NOMO-1 treated with dmso at 0.1 percent for 144 hours (cell line): ENCODE measurements around the gene PSIP1.
A peak's percentile ranks its signal among the peaks of the same experiment; 100 is the strongest.
"Not testable (repeated sequence)": the region's sequence is repeated elsewhere in the genome, so short reads cannot be mapped to it uniquely, and the experiment has no call there.

ENCODE experiments used
- DNase-seq: peaks from one replicate; lab custom pipeline; 2025; ENCODE audit not compliant: unreplicated experiment; lab: John Stamatoyannopoulos, UW

PSIP1 gene

GRCh38 chr9:15438891-15439290 lies 71.9 kb downstream of the PSIP1 start:
- no peak for DNase-seq

DNA sequence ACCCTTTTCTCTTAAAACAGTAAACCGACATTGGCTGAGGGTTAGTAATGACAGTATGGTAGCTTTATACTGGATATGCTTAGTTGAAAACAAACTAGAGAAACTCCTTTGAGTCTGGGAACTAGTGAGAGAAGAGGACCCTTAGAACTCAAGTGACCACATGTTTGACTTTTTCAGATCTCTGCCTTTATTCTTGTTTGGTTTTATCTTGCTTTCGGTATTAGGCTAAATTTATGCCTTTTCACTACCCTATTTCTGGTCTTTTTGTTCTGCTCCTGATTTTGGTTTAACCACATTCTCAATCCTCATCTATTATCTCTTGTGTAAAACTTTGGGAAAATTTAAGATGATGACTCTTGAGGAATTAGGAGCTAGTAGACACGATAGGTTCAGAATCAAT lies 77.1 kb downstream of the PSIP1 start:
- DNase-seq: no peak

DNA sequence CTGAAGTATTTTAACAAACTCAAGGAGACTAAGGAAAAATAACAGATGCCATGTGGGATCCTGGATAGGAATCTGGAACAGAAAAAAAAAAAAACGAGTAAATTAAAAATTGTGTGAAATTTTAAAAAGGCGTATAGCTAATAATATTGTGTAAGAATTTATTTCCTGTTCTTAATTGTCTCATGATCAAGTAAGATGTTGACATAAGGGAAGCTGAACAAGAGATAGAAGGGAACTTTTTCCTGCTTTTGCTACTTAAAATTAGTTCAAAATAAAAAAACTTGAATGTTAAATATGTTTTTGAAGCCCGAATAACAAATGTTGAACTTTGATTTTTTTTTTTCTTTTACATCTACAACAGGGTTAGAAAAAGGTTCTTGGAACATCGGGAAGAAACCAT lies 77.6 kb downstream of the PSIP1 start:
- no peak for DNase-seq

- DNase-seq: no peak
Observed at GRCh38 chr9:15430920-15431844, 79.6 kb downstream of the PSIP1 start.

GRCh38 chr9:15427702-15428101 lies 83.1 kb downstream of the PSIP1 start:
- DNase-seq: not testable (repeated sequence)

DNA sequence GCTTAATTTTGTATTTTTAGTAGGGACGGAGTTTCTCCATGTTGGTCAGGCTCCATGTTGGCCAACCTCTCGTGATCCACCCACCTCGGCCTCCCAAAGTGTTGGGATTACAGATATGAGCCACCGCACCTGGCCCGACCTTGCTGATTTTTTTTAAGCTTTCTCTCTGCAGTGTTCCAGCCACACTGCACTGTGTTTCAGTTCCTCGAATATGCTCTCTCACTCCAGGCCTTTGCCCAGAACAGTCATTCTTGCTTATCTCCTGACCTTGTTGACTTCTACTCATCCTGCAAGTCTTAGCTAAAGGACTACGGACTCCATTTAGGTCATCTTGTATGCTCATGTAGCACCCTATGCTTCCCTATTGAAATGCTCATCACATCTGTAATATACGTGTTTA lies 84.8 kb downstream of the PSIP1 start:
- DNase-seq: no peak

DNA sequence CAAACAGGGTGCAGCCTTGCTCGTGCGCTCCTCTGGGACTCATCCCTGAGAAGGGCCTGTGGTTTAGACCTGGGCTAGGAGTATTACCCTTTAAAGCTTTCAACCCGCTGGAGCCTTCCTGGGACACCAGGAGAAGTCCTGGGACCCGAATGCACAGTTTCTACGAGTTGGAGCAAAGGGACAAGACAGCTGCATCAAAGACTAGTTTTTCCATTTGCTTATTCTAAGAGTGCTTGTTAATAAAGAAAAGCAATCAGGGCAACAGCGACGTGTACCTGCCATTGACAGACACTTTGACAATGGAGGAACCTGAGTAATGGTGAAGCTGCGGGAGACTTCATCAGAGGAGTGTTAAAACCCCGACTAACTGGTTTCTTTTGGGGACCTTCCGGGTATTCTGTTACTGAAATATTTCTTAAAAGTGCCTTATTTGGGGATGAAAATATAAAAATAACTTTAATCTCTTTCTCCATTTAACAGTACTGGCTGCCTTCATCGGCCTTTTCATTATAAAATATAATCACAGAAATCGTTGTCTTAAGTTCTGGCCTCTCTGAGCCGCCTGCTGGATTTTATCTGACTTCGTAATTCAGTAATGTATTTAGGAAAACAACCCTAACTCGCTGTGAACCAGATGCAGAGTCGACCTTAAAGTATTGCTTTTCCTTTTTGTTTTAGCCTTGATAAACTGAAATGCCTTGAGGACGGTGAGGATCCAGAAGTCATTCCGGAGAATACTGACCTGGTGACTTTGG lies 87.4 kb downstream of the PSIP1 start:
- no peak for DNase-seq

GRCh38 chr9:15422372-15423230 lies 88.2 kb downstream of the PSIP1 start, which contains the start of gene SNAPC3:
Gene SNAPC3, plus strand, starts transcription at chr9:15422876. Its CDS starts 4 bp downstream, at chr9:15422880.
- peak; percentile 85 for DNase-seq

GRCh38 chr9:15421990-15422371 lies 88.8 kb downstream of the PSIP1 start:
- no peak for DNase-seq

- DNase-seq: no peak
Observed at GRCh38 chr9:15421532-15421931, 89.2 kb downstream of the PSIP1 start.

- no peak for DNase-seq
Observed at GRCh38 chr9:15420796-15421195, 90.0 kb downstream of the PSIP1 start.

DNA sequence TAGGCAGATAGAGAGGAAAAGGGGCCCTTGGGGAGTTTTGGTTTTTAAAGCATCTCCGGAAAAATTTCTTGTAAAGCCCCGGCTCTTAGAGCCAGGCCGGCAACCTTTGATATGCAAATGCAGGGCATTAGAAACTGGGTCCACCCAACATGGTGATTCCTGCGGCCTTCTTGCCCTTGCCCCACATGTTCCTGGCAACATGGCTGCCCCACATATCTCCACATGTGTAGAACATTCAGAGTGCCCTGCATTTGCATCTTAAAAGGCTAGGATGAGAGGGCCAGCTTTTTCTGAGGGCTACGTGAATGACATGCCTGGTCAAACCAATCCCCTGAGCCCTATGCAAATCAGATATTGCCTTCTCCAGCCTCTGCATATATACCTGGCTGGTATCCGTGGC lies 93.1 kb downstream of the PSIP1 start:
- DNase-seq: no peak

DNA sequence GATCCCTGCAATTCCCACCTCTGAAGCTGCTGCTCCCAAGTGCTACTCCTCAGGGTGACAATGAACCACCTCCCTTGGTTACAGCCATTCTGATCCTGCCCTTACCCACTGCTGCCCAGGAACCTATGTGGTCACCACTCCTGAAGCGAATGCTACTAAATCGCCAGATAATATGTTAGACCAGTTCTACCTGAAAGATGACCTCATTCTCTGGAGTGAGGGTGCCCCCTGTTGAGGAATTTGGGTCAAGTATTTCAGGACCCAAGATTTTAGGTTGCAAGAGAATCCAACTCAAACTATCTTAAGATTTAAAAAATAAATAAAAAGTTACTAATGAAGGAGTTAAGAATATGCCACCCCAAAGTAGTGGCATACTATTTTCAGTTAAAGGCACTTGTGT lies 93.9 kb downstream of the PSIP1 start:
- no peak for DNase-seq
